Uterus (tissue), 4 donors: Measurements from ENCODE around the gene SOD2. TPM values are rescaled to one million over a fixed set of nuclear protein-coding genes. Genes with fewer than 3 reads are reported as not detected.

Experiments used
- DNase-seq, 2 donors: peaks; one replicate each; pipeline ENCODE4 v3.0.0-alpha.2; 2019 to 2020
- H3K27ac ChIP-seq, 2 donors: fragments of 200-600 bp; sonication (generic); 1 replicate in 1 of 2; 2 replicates in 1 of 2; pipeline ENCODE4 v1.5.1; 2016 to 2018
- H3K27me3 ChIP-seq, 2 donors: fragments of 200-600 bp; sonication (generic); one replicate each; pipeline ENCODE4 v1.5.1; 2018 to 2019; ENCODE audit warnings: control low read depth in 1 of 2
- H3K36me3 ChIP-seq, 2 donors: fragments of 200-600 bp; sonication (generic); one replicate each; pipeline ENCODE4 v1.5.1; 2019; ENCODE audit warnings: control low read depth in 1 of 2
- H3K4me1 ChIP-seq, 2 donors: fragments of 200-600 bp; sonication (generic); one replicate each; pipeline ENCODE4 v1.5.1; 2018 to 2019; ENCODE audit warnings: control low read depth in 1 of 2
- H3K4me3 ChIP-seq, 2 donors: fragments of 200-600 bp; sonication (generic); 1 replicate in 1 of 2; 2 replicates in 1 of 2; pipeline ENCODE4 v1.5.1; 2018 to 2019; ENCODE audit warnings: mild to moderate bottlenecking in 1 of 2
- H3K9me3 ChIP-seq, 2 donors: fragments of 200-600 bp; sonication (generic); one replicate each; pipeline ENCODE4 v1.5.1; 2019; ENCODE audit warnings: control low read depth in 1 of 2
- CTCF ChIP-seq, 4 experiments: fragments of 200-600 bp in 2 of 4; fragments of 450-650 bp in 2 of 4; sonication (generic) in 2 of 4; IDR thresholded peaks; one replicate each; pipeline ENCODE4 v1.5.1; 2016 to 2019; ENCODE audit warnings: antibody characterized with exemption in 4 of 4, mild to moderate bottlenecking in 2 of 4, moderate library complexity in 1 of 4
- POLR2A ChIP-seq, 2 donors: fragments of 450-650 bp; IDR thresholded peaks; one replicate each; pipeline ENCODE4 v1.6.1; 2016; ENCODE audit warnings: antibody characterized with exemption in 2 of 2, mild to moderate bottlenecking in 1 of 2, moderate library complexity in 1 of 2
- intact Hi-C: fragments of 100-400 bp; cut with DNase I; formaldehyde crosslinking; loops from one replicate; pipeline ENCODE4 v1.15.1; 2023; ENCODE audit warnings: low total_unique reads
- total RNA-seq, 4 donors: library from RNA; depleted of rRNA in 3 of 4; stranded (reverse); fragments of >200 nt in 3 of 4; gene quantifications; one replicate each; pipeline versions ENCODE4 v1.1.0 to v1.2.4, GENCODE V29; 2014 to 2023
- donor health status: DM: yes; HTN: yes; CAD: no.

The SOD2 gene
- total RNA-seq, 4 donors from 2014 or later, result 34.1 to 305 (median 208) TPM

GRCh38 chr6:159655409-159655988 is 37.5 kb downstream of the SOD2 start:
- no peaks in the 10 kb centered on the region for H3K27me3 ChIP-seq
- H3K9me3 ChIP-seq, result no peaks in the 10 kb centered on the region
- no peak for DNase-seq
- no peak for TF ChIP-seq POLR2A (IDR thresholded peaks at IDR 0.05)
- TF ChIP-seq CTCF (IDR thresholded peaks at IDR 0.05), result no peak
- no peaks in the 10 kb centered on the region for H3K4me1 ChIP-seq
- H3K4me3 ChIP-seq, result no peak overlapping the region
- no peaks in the 10 kb centered on the region for H3K36me3 ChIP-seq
- H3K27ac ChIP-seq, result no peak overlapping the region
- intact Hi-C loops, result no loop called here

GRCh38 chr6:159654483-159655098 is 38.5 kb downstream of the SOD2 start:
- Histone ChIP-seq H3K27me3 (no peaks in the 10 kb centered on the region), H3K4me3 (no peak overlapping the region), H3K9me3 (no peaks in the 10 kb centered on the region), H3K27ac (no peak overlapping the region), H3K4me1 (no peaks in the 10 kb centered on the region), H3K36me3 (no peaks in the 10 kb centered on the region)
- no peak for DNase-seq
- TF ChIP-seq POLR2A (IDR thresholded peaks at IDR 0.05) (no peak), CTCF (IDR thresholded peaks at IDR 0.05) (peak; percentile 49 to 73 (median 62))
- intact Hi-C loops, result no loop called here

GRCh38 chr6:159650314-159650713 is 42.7 kb downstream of the SOD2 start:
- intact Hi-C loops, result no loop called here
- Histone ChIP-seq H3K36me3 (no peaks in the 10 kb centered on the region), H3K4me1 (no peaks in the 10 kb centered on the region)

GRCh38 chr6:159649441-159649840 is 43.6 kb downstream of the SOD2 start:
- H3K4me1 ChIP-seq, result no peaks in the 10 kb centered on the region
- no peaks in the 10 kb centered on the region for H3K27me3 ChIP-seq
- H3K9me3 ChIP-seq, result no peaks in the 10 kb centered on the region
- H3K4me3 ChIP-seq, result no peak overlapping the region
- intact Hi-C loops, result no loop called here
- no peak for DNase-seq
- H3K27ac ChIP-seq, result no peak overlapping the region
- TF ChIP-seq POLR2A (IDR thresholded peaks at IDR 0.05), result no peak
- no peak for TF ChIP-seq CTCF (IDR thresholded peaks at IDR 0.05)
- no peaks in the 10 kb centered on the region for H3K36me3 ChIP-seq

More at GRCh38 chr6:159650314-159650713, 42.7 kb downstream of the SOD2 start:
- Histone ChIP-seq H3K4me3 (no peak overlapping the region), H3K27me3 (no peaks in the 10 kb centered on the region), H3K9me3 (no peaks in the 10 kb centered on the region), H3K27ac (no peak overlapping the region)
- TF ChIP-seq POLR2A (IDR thresholded peaks at IDR 0.05) (no peak), CTCF (IDR thresholded peaks at IDR 0.05) (no peak)
- no peak for DNase-seq

- intact Hi-C loops, result no loop called here
- no peak for TF ChIP-seq POLR2A (IDR thresholded peaks at IDR 0.05)
- TF ChIP-seq CTCF (IDR thresholded peaks at IDR 0.05), result no peak
- DNase-seq, result no peak
- Histone ChIP-seq H3K36me3 (no peaks in the 10 kb centered on the region), H3K4me1 (no peaks in the 10 kb centered on the region), H3K9me3 (no peaks in the 10 kb centered on the region), H3K4me3 (no peak overlapping the region), H3K27me3 (no peaks in the 10 kb centered on the region), H3K27ac (no peak overlapping the region)
These were observed 46.3 kb downstream of the SOD2 start for GRCh38 chr6:159646733-159647132.
